ENCODE measurements around the gene PTPN21.

Gene PTPN21

DNA sequence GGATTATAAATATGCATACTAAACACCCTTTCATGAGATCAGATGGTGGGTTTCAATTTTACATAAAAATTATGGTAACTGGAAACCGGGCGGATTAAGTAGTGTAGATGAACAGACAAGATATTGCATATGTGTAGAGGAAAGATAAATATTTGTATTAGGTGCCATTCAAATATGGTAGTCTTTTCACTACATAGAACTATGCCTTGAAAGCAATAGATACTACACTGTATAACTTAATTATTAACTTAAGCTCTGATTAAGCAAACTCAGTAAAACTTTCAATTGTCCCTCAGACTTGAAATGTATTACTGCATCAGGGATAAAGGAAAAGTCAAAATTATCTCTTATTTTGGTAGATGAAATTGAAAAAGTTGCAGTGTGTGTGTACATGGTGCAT lies 1.9 kb downstream of the PTPN21 start:
- Histone ChIP-seq H3K27me3 (ENCODE audit: insufficient read depth, low read depth, severe bottlenecking) (no peaks in the 10 kb centered on the region), H3K9me3 (ENCODE audit: severe bottlenecking) (no peaks in the 10 kb centered on the region), H3K36me3 (peaks cover 39% of the 10 kb centered on the region), H3K4me3 (ENCODE audit: low read depth, low read length) (0 out of 2 replicates have a peak overlapping the region, but pooled peaks have one; percentile 84), H3K27ac (peak overlapping the region; percentile 57)
- TF ChIP-seq CTCF (IDR thresholded peaks at IDR 0.05; ENCODE audit: low read depth, low read length) = no peak
- DNase-seq = no peak

DNA sequence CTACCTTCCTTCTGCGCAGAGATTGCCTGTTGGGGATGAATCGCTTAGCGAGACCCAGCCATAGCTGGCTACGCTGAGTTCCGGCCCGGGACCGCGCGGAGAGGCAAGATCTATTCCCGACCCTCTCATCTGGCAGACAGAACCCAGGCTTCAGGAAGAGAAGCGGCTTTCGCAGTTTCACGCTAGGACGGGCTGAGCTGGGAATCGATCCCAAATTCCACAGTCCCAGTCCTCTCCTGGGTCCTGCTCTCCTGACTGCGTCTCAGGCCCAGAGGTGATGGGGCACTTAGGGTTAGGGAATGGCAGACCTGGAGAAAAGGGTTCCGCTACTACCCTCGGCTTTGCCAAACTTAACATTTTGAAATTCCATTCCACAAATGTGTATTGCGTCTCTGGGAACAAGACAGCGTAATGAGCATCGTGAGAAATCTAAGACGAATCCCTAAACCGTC lies 2.8 kb downstream of the PTPN21 start:
- TF ChIP-seq CTCF (IDR thresholded peaks at IDR 0.05; ENCODE audit: low read depth, low read length) = no peak
- DNase-seq = no peak
- H3K27ac ChIP-seq = peak overlapping the region; percentile 57
- H3K36me3 ChIP-seq = peaks cover 45% of the 10 kb centered on the region
- no peaks in the 10 kb centered on the region for H3K27me3 ChIP-seq (ENCODE audit: insufficient read depth, low read depth, severe bottlenecking)
- H3K4me3 ChIP-seq (ENCODE audit: low read depth, low read length) = peak overlapping the region; percentile 17
- H3K9me3 ChIP-seq (ENCODE audit: severe bottlenecking) = no peaks in the 10 kb centered on the region

DNA sequence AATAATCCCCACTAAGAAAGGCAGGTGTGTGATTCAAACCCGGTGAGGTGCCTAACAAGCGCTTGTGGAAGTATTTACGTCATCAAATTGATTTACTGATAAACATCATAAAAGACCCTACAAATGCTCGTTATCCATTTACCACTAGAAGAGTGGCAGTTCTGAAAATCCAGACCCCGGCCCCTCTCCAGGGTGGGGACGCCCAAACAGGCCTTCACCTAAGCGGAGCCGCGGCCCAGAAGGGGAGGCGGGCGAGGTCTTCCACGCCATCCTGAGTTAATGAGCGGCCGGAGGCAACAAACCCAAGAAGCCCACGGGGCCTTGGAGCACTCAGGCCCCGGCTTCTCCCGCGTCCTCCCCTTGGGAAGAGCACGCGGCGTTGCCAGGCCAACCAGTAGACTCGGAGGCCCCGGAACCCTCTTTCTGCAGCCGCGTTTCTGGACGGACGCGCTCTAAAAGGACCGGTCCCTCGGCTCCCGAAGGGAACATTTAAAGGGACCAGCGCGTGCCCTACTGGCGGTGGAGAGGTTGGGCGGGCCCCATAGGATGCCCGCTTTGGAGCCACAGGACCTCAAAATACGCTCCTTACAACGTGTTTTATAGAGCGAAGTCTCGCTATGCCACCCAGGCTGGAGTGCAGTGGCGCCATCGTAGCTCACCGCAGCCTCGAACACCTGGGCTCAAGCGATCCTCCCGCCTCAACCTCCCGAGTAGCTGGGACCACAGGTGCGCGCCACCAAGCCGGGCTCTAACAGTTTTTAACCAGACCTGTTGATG lies 3.5 kb downstream of the PTPN21 start:
- Histone ChIP-seq H3K27me3 (ENCODE audit: insufficient read depth, low read depth, severe bottlenecking) (no peaks in the 10 kb centered on the region), H3K36me3 (peaks cover 45% of the 10 kb centered on the region), H3K4me3 (ENCODE audit: low read depth, low read length) (no peak overlapping the region), H3K27ac (no peak overlapping the region; the same call in 1 of the 2 replicates), H3K9me3 (ENCODE audit: severe bottlenecking) (no peaks in the 10 kb centered on the region)
- TF ChIP-seq CTCF (IDR thresholded peaks at IDR 0.05; ENCODE audit: low read depth, low read length) = no peak
- DNase-seq = no peak

GRCh38 chr14:88550078-88550477 lies 4.7 kb downstream of the PTPN21 start:
- Histone ChIP-seq H3K4me3 (ENCODE audit: low read depth, low read length) (no peak overlapping the region), H3K27me3 (ENCODE audit: insufficient read depth, low read depth, severe bottlenecking) (no peaks in the 10 kb centered on the region), H3K27ac (peak overlapping the region; percentile 21; the same call in 1 of the 2 replicates), H3K9me3 (ENCODE audit: severe bottlenecking) (no peaks in the 10 kb centered on the region), H3K36me3 (peaks cover 54% of the 10 kb centered on the region)
- DNase-seq = no peak
- no peak for TF ChIP-seq CTCF (IDR thresholded peaks at IDR 0.05; ENCODE audit: low read depth, low read length)

DNA sequence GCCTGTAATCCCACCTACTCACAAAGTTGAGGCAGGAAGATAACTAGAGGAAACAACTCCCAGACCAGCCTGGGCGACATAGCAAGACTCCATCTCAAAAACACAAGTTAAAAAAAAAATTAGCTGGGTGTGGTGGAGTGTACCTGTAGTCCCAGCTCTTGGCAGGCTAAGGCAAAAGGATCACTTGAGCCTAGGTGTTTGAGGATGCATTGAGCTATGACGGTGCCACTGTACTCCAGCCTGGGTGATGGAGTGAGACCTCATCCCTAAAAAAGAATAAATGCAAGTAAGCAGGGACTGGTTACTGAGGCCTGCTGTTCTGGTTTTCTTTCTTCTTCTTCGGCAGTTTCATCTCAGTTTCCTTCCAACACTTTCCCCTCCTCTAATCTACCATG lies 7.4 kb downstream of the PTPN21 start:
- Histone ChIP-seq H3K36me3 (peaks cover 68% of the 10 kb centered on the region), H3K27ac (peak overlapping the region; percentile 86), H3K9me3 (ENCODE audit: severe bottlenecking) (no peaks in the 10 kb centered on the region), H3K4me3 (ENCODE audit: low read depth, low read length) (no peak overlapping the region), H3K27me3 (ENCODE audit: insufficient read depth, low read depth, severe bottlenecking) (no peaks in the 10 kb centered on the region)
- TF ChIP-seq CTCF (IDR thresholded peaks at IDR 0.05; ENCODE audit: low read depth, low read length) = no peak
- no peak for DNase-seq
